Glomerular visceral epithelial cell (primary cell): Measurements from ENCODE around the gene IGFBP3.

Experiments used
- DNase-seq: peaks from one replicate; pipeline ENCODE4 v3.0.0-alpha.2; 2016; ENCODE audit errors: extremely low spot score

The IGFBP3 gene

DNA sequence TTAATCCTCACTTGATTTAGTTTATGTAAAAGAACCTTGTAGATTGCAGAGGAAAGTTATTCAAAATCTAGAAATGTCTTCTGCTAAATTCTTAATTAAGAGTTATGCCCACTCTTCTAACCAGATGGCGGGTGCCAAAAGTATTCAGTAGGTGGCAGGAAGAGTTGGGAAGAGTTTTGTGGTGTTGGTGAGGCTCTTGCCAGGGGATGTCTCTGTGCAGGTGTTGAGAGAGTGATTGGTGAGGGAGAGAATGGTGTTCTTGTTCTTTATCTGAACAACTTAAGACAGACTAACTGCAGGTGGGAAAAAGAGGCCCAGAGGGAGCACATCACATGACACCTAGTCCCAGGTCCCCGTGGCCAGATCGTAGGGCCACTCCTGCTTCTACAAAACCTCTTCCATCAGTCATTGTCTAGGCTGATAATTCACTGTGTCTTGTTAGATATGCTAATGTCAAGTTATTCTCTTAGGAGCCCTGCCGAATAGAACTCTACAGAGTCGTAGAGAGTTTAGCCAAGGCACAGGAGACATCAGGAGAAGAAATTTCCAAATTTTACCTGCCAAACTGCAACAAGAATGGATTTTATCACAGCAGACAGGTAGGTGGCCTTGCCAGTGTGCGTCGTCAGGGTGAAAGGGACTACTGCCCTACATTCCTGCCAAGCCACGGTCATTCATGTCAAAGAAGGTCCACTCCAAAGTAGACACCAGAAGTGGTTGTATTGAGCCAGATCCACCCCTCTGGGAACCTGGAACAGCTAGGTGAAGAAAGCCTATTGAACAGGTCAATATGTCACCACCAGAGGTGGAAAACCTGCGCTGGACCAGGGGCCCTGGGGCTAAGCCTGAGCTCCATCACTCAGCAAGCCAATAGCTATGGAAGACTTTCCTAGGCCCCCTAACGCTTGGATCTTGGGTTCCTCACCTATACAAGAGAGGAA is 29.3 kb downstream of the IGFBP3 start:
- no peak for DNase-seq

DNA sequence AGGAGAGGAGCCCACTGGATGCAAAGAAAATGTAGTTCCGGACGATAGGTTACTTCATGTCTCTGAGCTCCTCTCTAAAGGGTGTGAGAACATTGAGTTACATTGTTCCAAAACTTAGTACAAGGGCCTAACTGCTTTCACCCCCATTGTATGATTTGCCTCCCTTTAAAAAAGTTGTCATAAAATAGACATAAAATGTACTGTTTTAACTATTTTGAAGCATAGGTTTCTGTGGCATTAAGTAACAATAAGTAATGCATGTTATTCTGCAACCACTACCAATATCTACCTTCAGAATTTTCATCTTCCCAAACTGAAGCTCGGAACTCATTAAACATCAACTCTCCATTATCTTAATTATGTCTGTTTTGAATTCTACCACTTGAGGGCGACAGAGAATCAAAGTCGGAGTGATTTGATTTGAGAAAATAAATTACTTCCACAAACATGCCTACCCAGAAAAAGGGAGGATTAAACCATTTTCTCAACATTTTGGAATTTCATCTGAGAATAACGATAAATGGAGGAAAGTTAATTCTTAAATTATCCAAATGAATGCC is 30.1 kb downstream of the IGFBP3 start:
- DNase-seq, result peak; percentile 46

DNA sequence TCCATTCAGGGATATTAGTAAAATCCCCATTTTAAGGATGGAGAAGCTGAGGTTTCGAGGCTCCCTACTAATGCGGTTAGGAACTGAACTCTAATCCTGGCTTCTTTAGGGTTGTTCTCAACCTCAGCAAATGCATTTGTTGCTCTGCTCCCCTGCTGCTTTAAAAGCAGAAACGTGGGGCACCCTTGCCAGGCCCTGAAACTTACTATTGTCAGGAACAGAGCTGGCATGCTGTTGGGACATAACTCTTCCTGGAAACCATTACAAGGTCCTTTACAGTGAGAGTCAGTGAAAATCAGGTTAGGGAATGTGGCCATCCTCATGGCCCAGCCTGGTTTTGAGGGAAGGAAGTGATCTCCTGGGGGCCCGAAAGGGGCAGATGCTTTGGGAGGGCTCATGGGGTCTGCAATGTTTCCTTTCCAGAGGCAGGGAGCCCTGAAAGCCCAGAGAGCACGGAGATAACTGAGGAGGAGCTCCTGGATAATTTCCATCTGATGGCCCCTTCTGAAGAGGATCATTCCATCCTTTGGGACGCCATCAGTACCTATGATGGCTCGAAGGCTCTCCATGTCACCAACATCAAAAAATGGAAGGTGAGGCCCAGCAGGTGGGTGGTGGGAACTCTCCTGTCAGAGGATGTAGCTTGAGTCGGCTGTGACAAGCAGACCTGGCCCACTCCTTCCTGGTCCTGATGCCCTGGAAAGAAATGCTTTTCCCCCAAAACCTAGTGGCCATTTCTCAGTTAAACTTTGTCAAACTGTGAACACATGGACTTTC is 30.8 kb downstream of the IGFBP3 start:
- DNase-seq, result no peak

DNA sequence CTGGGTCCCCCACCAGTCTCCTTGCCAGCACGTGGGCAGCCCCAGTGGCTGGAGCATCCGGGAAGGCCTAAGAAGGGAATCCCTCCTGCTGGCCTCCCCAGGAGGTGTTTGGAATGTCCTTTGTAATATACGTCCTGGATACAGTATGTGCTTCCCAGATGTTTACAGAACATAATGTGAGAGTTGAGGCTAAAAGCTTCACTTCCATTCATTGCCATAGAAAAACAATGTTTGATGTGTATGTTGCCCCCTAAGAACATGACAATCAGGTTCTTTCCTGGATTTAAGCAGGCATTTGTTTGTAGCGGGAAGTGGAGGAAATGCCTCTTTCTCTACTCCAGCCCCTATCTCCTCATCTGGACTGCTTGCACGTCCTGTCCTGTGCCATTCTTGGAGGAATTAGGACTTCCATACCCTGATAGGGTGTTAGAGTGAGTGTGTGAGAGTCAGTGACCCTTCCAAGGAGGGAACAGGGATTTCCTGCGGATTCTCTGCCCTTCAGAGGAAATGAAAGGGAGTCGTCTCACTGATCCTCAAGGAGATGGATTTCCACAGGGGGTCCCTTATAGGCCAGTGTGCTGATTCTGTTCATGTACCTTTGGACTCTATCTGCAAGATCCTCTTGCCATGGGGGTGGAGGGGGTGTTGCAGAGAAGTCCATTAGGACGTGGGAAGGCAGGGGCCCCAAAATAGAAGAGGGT is 31.6 kb downstream of the IGFBP3 start:
- no peak for DNase-seq

DNA sequence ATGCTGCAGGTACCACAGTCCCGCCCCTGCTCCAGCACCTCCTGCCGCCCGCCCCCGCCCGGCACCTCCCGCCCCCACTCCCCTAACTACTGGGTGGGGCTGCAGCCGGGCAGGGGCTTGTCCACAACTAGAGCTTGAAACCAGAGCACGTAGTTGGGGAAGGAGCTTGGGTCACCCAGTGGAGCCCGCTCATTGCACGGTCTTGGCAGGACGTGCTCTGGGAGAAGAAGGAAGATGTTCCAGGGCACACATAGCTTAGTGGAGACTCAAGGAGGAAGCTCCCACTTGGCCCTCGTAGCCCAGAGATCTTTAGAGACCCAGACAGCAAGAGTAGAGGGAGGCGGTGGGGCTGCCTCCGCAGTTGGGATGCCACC is 32.1 kb downstream of the IGFBP3 start:
- no peak for DNase-seq

DNA sequence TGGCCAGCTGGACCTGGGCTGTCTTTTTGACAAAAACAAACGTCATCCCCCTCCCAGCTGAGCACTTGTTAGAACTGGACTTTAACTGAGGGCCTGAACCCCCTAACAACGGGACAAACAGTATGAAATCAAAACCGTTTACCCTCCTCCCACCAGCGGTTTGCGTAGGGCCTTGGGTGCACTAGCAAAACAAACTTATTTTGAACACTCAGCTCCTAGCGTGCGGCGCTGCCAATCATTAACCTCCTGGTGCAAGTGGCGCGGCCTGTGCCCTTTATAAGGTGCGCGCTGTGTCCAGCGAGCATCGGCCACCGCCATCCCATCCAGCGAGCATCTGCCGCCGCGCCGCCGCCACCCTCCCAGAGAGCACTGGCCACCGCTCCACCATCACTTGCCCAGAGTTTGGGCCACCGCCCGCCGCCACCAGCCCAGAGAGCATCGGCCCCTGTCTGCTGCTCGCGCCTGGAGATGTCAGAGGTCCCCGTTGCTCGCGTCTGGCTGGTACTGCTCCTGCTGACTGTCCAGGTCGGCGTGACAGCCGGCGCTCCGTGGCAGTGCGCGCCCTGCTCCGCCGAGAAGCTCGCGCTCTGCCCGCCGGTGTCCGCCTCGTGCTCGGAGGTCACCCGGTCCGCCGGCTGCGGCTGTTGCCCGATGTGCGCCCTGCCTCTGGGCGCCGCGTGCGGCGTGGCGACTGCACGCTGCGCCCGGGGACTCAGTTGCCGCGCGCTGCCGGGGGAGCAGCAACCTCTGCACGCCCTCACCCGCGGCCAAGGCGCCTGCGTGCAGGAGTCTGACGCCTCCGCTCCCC is 32.7 kb downstream of the IGFBP3 start, which contains the start of gene IGFBP1:
TSS of gene IGFBP1 (plus strand) at position 304 of the 808 bp plus-strand sequence. CDS start at position 469, 165 bp downstream.
- DNase-seq, result peak; percentile 12

DNA sequence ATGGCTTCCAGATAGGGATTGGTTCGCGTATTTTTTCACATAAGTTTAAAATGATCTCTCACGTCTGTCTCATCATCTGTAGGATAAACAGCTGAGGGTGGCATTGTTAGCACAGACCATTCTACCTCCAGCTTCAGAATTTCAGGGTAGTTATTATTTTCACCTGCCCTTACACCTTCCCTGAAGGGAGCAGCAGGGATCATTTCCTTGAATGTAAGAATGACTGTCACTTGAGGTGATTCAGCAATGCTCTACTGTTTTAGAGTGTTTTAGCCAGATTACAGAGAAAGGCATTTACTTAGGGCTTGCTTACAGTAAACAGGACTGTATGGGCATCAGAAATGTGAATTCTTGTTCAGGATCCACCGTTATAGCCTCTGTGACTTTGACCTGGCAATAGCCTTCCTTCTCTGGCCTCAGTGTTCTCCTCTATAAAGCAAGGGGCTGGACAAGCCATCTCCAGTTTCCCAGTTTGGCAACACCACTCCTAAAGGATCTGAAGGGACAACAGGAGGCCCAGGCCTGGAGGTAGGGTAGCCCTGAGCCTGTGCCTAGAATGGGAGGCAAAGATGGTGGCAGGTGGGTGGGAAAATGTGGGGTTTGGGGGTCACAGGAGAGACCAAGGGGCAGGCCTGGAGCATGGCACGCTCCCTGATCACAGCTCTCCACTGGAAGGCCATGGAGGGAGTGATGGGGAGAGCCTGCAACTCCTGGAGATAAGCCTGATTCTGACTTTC is 34.0 kb downstream of the IGFBP3 start:
- DNase-seq, result no peak

DNA sequence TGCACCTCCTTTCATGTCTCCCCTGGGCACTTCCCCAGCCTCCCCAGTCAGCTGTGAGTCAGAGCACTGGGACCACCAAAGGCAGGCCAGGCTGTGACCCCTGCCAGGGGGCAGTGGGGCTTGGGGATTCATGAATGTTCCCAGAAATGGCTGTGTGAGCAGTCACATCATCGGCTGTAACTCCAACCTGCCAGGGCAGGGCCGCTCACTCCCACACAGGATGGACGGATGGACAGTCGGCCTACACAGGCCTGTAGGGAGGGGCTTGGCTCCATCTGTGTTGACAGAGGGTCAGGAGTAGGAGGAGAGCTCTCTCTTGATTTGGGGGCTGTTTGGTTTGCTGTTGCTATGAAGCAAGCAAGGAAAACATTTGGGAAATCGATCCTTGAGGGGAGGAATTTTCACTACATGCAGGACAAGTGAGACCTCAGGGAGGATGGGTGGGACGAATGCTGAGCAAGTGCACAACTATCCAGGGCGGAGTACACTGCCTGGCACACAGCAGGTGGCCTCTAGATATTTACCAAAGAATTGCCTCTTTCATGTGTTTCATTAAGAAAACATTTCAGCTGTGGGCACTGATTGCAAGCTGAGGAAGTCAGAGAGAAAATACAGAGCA is 35.7 kb downstream of the IGFBP3 start:
- no peak for DNase-seq

DNA sequence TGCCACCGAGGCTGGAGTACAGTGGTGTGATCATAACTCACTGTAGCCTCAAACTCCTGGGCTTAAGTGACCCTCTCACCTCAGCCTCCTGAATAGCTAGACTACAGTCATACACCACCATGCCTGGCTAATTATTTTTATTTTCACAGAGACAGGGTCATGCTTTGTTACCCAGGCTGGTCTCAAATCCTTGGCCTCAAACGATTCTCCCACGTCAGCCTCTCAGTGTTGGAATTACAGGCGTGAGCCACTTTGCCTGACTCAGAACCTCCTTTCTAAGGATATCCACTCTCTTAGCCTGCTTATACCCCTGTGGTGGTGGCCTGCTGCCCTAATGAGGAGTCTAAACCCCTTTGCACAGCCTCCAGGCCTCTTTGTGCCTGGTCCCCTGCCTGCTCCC is 36.9 kb downstream of the IGFBP3 start:
- no peak for DNase-seq

DNA sequence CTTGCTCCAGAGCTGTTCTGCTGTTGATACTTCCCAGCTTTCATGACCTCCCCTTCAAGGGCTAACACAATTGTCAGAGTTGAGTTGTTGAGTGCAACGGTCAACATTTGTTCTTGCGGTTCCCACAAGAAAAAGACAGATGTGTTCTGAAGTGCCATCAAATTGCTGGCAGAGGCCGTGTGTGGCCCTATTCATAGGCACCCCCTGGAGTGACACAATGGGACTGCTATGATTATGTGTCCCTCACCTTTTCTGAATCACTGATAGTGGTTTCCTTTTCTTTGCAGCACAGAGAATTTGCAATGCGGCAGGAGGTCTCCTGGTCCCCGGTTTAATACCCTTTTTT is 38.6 kb downstream of the IGFBP3 start:
- no peak for DNase-seq

DNA sequence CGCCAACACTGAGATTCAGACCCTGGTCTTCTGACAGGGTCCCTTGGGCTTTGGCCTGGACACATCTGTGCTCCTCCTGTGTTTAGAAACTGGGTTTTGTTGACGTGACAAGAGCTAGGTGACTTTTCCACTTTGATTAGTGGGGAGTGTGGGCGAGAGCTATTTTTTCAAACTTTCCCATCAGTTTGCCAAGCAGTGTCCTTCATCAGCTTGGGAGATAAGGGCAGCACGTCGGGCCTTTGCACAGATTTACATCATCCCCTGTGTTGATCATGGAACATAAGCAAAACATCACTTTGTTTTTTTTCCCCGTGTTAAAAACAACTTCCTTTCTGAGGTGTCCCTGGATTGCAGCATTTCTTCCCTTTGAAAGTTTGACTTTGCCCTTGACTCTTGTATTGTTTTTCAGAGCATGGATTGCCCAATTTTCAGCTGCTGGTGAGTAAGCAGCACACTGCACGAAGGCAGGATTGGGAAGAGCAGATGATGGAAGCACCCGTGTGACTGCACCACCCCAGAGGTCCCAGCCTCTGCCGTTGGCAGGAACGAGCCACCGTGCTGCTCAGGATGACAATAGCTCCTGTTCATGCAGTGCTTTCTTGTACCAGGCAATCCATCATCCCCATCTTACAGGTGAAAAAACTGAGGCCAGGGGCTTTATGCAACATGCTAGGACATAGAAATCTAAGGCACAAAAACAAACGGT is 39.2 kb downstream of the IGFBP3 start:
- no peak for DNase-seq

DNA sequence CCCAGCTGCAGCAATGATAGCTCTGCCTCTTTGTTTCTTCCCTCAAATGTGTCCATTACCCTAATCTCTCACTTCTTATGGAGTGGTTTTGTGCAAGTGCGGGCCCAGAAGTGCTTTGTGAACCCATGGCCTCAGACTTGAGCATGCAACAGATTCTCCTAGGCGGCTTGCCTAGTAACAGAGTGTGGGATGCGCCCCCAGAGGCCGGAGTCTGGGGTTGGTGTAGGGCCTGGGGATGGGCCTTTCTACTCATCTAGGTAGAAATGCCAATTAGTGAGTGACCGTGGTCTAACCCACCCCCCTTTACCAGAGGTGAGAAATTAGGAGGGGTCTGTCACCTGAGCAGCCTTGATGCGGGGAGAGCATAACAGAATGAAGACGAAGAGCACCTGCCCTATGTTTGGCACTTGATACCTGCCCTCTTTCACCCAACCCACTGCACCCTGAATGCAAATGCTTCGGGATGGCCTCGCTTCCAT is 39.8 kb downstream of the IGFBP3 start:
- no peak for DNase-seq

DNA sequence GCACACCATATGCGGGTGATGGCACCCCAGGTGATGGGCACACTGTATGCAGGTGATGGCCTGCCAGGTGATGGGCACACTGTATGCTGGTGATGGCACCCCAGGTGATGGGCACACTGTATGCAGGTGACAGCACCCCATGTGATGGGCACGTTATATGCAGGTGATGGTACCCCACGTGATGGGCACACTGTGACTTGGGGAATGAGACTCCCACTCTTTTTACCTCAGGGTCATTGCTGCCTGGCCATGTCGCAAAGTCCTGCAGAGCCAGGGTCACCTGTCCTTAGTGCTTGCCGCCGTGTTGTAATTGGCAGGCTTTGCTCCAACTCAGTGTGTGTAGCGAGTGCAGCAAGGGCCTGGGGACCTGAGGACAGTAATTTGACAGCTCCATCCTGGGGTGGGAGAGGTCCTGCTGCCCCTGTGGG is 40.6 kb downstream of the IGFBP3 start:
- DNase-seq, result no peak

DNA sequence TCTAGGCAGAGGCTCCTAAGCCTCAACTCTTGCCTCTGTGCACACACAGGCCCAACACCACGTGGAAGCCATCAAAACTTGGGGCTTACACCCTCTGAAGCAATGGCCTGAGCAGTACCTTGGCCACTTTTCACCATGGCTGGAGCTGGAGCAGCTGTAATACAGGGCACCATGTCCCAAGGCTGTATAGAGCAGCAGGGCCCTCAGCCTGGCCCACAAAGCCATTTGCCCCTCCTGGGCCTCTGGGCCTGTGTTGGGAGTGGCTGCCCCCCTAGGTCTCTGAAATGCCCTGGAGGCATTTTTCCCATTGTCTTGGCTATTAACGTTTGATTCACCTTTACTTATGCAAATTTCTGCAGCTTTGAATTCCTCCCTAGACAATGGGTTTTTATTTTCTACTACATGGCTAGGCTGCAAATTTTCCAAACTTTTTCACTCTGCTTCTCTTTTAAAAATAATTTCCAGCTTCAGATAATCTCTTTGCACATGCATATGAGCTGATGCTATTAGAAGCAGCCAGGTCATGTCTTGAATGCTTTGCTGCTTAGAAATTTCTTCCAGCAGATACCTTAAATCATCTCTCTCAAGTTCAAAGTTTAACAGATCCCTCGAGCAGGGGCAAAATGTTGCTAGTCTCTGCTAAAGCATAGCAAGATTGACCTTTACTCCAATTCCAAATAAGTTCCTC is 42.5 kb downstream of the IGFBP3 start:
- DNase-seq, result no peak

DNA sequence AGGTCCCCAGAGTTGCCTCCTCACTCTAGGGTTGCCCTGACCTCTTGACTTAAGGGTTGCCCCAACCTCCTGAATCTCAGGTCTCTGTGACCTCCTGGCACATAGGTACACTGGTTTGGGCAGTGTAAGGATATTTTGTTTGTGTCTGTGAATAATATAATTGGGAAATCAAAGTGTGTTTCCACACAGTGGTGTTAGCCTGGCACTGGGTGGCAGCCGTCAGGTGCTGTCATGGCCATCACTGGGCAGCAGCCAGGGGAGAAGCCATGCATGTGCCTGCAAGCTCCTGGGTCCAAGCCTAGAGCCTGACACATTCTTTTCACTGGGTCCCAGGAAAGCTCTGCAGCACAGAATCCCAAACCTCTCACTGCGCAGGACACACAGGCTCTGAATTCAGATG is 44.6 kb downstream of the IGFBP3 start:
- no peak for DNase-seq

DNA sequence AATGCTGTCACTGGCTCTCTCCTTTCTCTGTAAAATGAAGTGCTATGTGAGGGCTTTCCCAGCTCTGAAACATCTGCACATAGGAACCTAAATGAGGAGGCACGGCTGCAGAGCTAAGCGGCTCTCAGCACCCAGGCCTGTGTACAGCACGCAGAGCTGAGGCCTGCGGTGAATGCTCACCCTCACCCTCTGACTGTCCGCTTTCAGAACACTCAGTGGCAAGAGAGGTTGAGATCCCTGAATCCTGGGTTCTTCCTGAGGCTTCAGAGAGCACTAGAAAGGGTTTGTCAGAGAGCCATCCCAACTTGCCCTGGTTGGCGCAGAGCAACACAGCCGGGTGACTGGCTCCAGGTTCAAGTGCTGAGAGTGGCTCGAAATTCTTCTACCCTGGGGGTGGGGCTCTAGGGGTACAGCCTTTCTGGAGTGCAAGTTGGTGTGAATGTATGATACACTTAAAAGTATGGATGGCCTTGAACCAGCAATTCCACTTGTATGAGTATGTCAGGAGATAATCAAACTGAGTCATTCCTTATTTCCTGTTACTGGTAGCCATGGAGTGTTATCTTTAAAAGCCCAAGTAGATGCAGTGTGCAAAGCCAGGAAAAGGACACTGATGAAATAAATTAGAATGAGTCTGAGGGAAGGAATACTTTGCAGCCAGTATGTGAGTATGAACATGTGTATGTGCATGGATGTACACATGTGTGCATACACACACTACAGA is 46.5 kb downstream of the IGFBP3 start:
- DNase-seq, result no peak

DNA sequence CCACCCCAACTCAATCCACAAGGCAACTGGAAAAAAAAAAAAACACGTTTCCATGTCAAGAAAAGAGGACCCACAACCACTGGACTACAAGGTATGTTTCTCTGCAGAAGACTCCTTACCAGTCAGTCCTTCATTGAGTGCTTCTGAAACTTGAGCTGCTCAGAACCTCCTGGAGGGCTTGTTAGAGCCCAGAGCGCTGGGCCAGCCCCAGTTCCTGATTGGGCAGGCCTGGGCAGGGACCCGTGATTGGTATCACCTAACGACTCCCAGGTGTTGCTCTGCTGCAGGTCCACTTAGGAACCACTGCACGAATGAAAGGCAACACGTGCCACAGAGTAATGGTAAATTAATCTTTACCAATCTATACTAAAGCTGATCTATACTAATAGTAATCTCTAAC is 47.7 kb downstream of the IGFBP3 start:
- no peak for DNase-seq

DNA sequence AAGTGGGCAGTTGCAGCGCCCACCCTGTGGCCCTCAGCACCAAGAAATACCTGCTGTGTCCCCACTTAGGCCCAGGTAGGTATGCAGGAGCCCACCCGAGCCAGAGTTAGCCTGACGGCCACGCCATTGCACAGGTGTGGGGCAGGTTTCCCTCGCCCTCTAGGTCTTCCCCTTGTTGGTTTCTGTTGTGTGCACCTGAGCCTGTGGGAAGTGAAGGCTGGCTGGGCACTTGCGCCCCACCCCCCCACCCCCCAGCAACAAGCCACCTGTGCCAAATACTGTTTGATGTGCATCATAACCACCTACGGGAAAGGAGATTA is 48.1 kb downstream of the IGFBP3 start, which contains the start of gene CCDC201:
TSS of gene CCDC201 (minus strand) at position 48 of the 320 bp plus-strand sequence. CDS start 75 bp downstream, outside the sequence.
- DNase-seq, result no peak
